ENCODE results near the gene CDK14. TPM values are rescaled to one million over a fixed set of nuclear protein-coding genes. Genes with fewer than 3 reads are reported as not detected.

CDK14 gene
- total and polyA plus RNA-seq, 2 of the 8 experiments (the other 6 are each of a cell fraction or from before 2014, with no cell fraction given): 5.5 to 47.3 TPM

- CTCF ChIA-PET (ENCODE audit: partially characterized antibody): interaction anchor here (0.6 to 7.4 kb wide), 4 partner anchors 17 to 403 kb away, joined by 3 to 66 read pairs (median 4); no protein-coding TSS in a partner anchor
- H2AFZ ChIP-seq (ENCODE audit: low read length): no peak overlapping the region
- DNase-seq (ENCODE audit: low read depth in 1 of 2, low spot score in 2 of 2): peak in 1 of 2 experiments; percentile 56
- TF ChIP-seq BCL11A (IDR thresholded peaks at IDR 0.05; ENCODE audit: low read depth in 2 of 2, low read length in 2 of 2): no peak
- TF ChIP-seq, protein P1, sequence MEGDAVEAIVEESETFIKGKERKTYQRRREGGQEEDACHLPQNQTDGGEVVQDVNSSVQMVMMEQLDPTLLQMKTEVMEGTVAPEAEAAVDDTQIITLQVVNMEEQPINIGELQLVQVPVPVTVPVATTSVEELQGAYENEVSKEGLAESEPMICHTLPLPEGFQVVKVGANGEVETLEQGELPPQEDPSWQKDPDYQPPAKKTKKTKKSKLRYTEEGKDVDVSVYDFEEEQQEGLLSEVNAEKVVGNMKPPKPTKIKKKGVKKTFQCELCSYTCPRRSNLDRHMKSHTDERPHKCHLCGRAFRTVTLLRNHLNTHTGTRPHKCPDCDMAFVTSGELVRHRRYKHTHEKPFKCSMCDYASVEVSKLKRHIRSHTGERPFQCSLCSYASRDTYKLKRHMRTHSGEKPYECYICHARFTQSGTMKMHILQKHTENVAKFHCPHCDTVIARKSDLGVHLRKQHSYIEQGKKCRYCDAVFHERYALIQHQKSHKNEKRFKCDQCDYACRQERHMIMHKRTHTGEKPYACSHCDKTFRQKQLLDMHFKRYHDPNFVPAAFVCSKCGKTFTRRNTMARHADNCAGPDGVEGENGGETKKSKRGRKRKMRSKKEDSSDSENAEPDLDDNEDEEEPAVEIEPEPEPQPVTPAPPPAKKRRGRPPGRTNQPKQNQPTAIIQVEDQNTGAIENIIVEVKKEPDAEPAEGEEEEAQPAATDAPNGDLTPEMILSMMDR (IDR thresholded peaks at IDR 0.05; ENCODE audit: control extremely low read depth in 1 of 3, insufficient read depth in 1 of 3, low read depth in 1 of 3, low read length in 3 of 3): peak in 1 of 3 experiments; percentile 43; a peak in 1 of 4 replicates
- TF ChIP-seq CREB1 (IDR thresholded peaks at IDR 0.05): 0 out of 2 replicates have a peak, but pooled peaks have one; percentile 42
- peak; percentile 43 to 49; a peak in 3 of 4 replicates for TF ChIP-seq RAD21 (IDR thresholded peaks at IDR 0.05 in 1 of 2, conservative IDR thresholded peaks at IDR 0.05 in 1 of 2; ENCODE audit: low read depth in 2 of 2, low read length in 2 of 2)
- TF ChIP-seq E2F6 (IDR thresholded peaks at IDR 0.05): no peak
- TF ChIP-seq CHD1 (IDR thresholded peaks at IDR 0.05; ENCODE audit: low read depth, low read length): no peak
- no peak for TF ChIP-seq GABPA (IDR thresholded peaks at IDR 0.05; ENCODE audit: borderline replicate concordance, insufficient read depth, low read length)
- TF ChIP-seq YY1 (IDR thresholded peaks at IDR 0.05; ENCODE audit: low read depth, low read length): no peak
- peak; percentile 65; the same call in 1 of the 2 replicates for TF ChIP-seq JUND (IDR thresholded peaks at IDR 0.05; ENCODE audit: low read length)
- TF ChIP-seq RFX5 (IDR thresholded peaks at IDR 0.05; ENCODE audit: borderline replicate concordance, low read depth, low read length): no peak
These were observed 435.6 kb downstream of the CDK14 start for GRCh38 chr7:91031757-91032156.

More at GRCh38 chr7:91031757-91032156, 435.6 kb downstream of the CDK14 start:
- Histone ChIP-seq H3K23me2 (ENCODE audit: low read depth, low read length) (no peaks in the 10 kb centered on the region), H3K27ac (ENCODE audit: low read depth, low read length) (no peak overlapping the region), H4K91ac (replicated peaks; ENCODE audit: insufficient read length, low read length) (no peak overlapping the region), H2BK15ac (ENCODE audit: low read length) (no peak overlapping the region), H2BK120ac (replicated peaks; ENCODE audit: low read depth, low read length) (no peak overlapping the region), H4K5ac (ENCODE audit: insufficient read length, low read depth, low read length) (no peak overlapping the region), H4K8ac (ENCODE audit: extremely low read depth, insufficient read depth, low read length) (no peak overlapping the region), H2BK12ac (ENCODE audit: low read depth, low read length) (no peak overlapping the region), H3K9me3 (ENCODE audit: insufficient read depth in 2 of 2, low read depth in 1 of 2, low read length in 1 of 2) (peaks cover 0 to 2% of the 10 kb centered on the region in 2 experiments; a peak in 1 of 4 replicates), H2BK20ac (ENCODE audit: low read length) (no peak overlapping the region), H3K36me3 (ENCODE audit: control insufficient read depth in 2 of 4, insufficient read depth in 4 of 4, low read length in 3 of 4) (no peaks in the 10 kb centered on the region), H3K79me2 (ENCODE audit: control insufficient read depth in 1 of 2, insufficient read depth in 2 of 2, low read length in 2 of 2) (no peaks in the 10 kb centered on the region), H2BK5ac (ENCODE audit: low read depth, low read length) (no peak overlapping the region), H3K27me3 (replicated peaks in 1 of 4; ENCODE audit: control insufficient read depth in 3 of 4, extremely low read depth in 1 of 4, insufficient read depth in 3 of 4, low read length in 3 of 4) (no peaks in the 10 kb centered on the region), H4K20me1 (replicated peaks in 1 of 2; ENCODE audit: control insufficient read depth in 1 of 2, insufficient read depth in 2 of 2, low read length in 2 of 2) (no peaks in the 10 kb centered on the region), H3K18ac (ENCODE audit: extremely low read depth, low read length) (no peak overlapping the region), H3K14ac (ENCODE audit: insufficient read length) (no peak overlapping the region), H3K4me1 (replicated peaks in 1 of 4; ENCODE audit: control insufficient read depth in 3 of 4, insufficient read depth in 4 of 4, low read length in 3 of 4) (peaks cover 8 to 18% (median 14%) of the 10 kb centered on the region in 4 experiments; a peak in 5 of 7 replicates), H3K9ac (replicated peaks in 1 of 4; ENCODE audit: extremely low read depth in 1 of 4, low read depth in 3 of 4, low read length in 3 of 4) (no peak overlapping the region), H3K4ac (replicated peaks; ENCODE audit: insufficient read length, low read depth, low read length) (no peak overlapping the region), H3K56ac (replicated peaks; ENCODE audit: insufficient read length, low read depth, low read length) (no peak overlapping the region), H3K23ac (ENCODE audit: insufficient read length) (no peak overlapping the region), H2AK5ac (ENCODE audit: low read depth, low read length) (no peak overlapping the region), H3K4me3 (ENCODE audit: extremely low read depth in 1 of 4, insufficient read depth in 2 of 4, low read depth in 3 of 4, low read length in 4 of 4) (no peak overlapping the region; a peak in 1 of 8 replicates), H3K4me2 (ENCODE audit: insufficient read depth in 1 of 2, low read depth in 2 of 2, low read length in 2 of 2) (peak overlapping the region; percentile 24 to 38; a peak in 2 of 4 replicates), H3K79me1 (ENCODE audit: low read depth, low read length) (peaks cover 2% of the 10 kb centered on the region; the same call in 1 of the 2 replicates)
- POLR2A ChIA-PET (ENCODE audit: partially characterized antibody): no interaction called here
- peak; percentile 82 for FAIRE-seq
- 22% methylated on average over 4 of the region's 4 CpGs; no CpG with 5 or more reads in 1 of the 2 experiments for WGBS, 2 experiments (ENCODE audit: extremely low coverage in 1 of 2, insufficient coverage in 1 of 2, insufficient read length in 1 of 2, insufficient replicate concordance in 2 of 2, low coverage in 1 of 2, low lambda C conversion rate in 2 of 2, missing lambda C conversion rate in 1 of 2)
